LNCaP clone FGC (cell line): ENCODE measurements around the gene STAT1.

ENCODE experiments used
- DNase-seq: peaks from one replicate; pipeline ENCODE4 v3.0.0-alpha.2; 2011; ENCODE audit warnings: low read depth
- H3K4me3 ChIP-seq: 2 replicates; pipeline ENCODE4 v1.5.1; 2011; ENCODE audit warnings: mild to moderate bottlenecking, low read depth, low read length, control low read depth
- CTCF ChIP-seq: IDR thresholded peaks from 2 replicates; pipeline ENCODE4 v1.5.1; 2012; ENCODE audit warnings: mild to moderate bottlenecking; ENCODE audit not compliant: control insufficient read depth, insufficient read depth; ENCODE audit errors: extremely low read depth

STAT1 gene

DNA sequence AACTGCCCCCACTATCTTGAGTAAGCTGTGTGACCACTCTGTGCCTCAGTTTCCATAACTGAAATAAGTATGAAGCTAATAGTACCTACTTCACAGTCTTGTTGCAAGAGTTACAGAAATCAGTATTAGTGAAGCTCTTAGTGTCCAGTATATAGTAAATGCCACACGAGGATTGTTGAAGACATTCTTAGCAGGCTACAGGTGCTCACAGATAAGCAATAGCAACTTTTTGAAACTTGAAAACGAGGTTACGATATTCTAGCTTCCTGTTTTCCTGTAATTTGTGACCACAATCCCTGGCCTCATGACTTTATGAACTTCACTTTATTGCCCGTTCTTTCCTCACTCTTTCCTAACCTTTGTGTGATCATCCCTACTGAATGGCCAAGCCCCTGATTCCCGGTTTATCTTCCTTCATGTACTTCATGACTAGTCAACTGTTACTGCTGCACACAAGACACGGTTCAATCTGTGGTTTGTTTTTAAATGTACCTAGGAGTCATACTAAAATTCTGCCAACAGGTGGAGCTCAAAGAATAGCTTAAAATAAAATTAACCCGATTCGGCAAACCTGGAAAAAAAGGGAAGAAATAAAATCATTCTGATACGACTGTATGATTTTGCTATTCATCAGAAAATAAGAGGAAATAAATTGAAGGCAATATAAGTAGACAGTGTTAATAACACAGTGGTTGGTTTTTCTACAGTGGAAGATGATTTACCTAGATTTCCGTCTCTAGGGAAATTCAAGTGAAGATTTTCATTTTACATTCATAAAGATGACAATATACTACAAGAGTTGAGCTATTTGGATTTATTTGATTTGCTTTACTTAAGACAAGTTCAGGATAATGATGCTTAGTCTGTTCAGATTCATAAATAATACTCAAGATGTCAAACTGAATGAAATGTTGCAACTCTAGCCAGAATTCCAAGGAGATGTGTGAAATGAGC is 38.1 kb upstream of the STAT1 start:
- peak; percentile 60 for TF ChIP-seq CTCF
- H3K4me3 ChIP-seq: no peak overlapping the region

DNA sequence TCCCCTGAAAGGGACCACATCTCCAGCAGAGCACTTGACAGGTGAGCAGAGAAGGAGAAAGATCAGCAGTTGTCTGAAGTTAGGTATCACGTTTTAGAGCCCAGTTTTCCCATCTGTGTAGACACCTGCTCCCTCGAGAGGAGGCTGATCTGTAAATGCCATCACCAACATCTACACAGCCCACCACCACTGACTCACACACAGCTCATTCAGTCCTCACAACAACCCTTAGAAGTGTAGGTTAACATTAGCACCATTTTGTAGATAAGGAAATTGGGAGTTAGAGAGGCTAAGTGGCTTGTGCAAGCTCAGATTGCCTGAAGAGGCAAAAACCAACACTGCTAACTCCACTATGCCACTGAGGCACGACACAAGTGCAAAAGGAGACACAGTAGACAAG is 37.2 kb upstream of the STAT1 start:
- TF ChIP-seq CTCF: no peak
- DNase-seq: no peak
- no peak overlapping the region for H3K4me3 ChIP-seq

More for the DNA sequence above, 38.1 kb upstream of the STAT1 start:
- DNase-seq: no peak

- no peak for DNase-seq
Measured at GRCh38 chr2:191050640-191050987, 36.6 kb upstream of the STAT1 start.

DNA sequence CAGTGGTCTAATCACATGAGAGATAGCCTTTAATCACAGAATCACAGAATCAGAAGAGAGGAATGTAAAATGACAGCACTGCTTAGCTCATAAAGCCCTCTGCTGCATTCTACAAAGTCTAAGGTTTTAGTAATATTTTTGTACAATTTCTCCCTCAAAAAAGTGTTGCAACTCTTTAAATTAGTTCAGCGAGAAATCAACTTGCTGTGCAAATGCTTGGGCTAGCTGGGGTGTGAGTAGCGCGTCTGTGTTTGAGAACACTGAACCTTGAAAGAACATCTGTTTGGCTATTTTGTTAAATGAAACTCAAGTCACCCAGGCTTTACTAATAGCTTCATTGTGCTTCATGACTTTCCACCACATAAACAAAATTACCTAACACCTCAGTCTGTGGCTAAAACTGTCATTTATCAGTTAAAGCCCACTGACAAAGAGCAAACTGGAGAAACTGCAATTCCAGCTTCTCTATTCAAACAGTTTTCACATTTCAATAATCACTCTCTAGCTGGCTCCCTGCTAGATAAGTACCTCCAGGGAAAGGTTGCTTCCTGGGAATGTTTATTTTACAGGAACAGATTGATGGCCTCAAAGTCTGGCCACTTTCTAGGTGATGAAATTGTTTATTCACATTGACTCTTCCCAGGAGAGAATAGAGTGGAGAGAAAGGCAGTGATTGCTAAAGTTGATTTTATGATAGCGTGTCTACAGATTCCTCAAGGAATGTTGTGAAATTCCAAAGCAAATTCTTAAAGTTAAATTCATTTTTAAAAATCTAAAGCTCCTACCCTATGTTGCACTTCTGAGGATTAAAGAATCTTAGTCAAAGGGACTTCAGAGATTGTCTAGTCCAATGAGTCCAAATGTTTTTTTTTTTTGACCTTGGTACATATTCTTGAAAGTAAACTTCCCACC is 36.0 kb upstream of the STAT1 start:
- no peak overlapping the region for H3K4me3 ChIP-seq
- TF ChIP-seq CTCF: no peak
- peak; percentile 67 for DNase-seq

More at GRCh38 chr2:191050640-191050987, 36.6 kb upstream of the STAT1 start:
- H3K4me3 ChIP-seq: no peak overlapping the region
- no peak for TF ChIP-seq CTCF

GRCh38 chr2:191048073-191048472 is 34.1 kb upstream of the STAT1 start:
- no peak overlapping the region for H3K4me3 ChIP-seq
- no peak for DNase-seq
- TF ChIP-seq CTCF: no peak

- TF ChIP-seq CTCF: no peak
- no peak overlapping the region for H3K4me3 ChIP-seq
- no peak for DNase-seq
Measured at GRCh38 chr2:191045141-191045540, 31.2 kb upstream of the STAT1 start.
